Hematopoietic multipotent progenitor cell (in vitro differentiated cells): ENCODE data around the gene ICAM2. TPM values are rescaled to one million over a fixed set of nuclear protein-coding genes. Genes with fewer than 3 reads are reported as not detected.
"Not testable (repeated sequence)": the region's sequence is repeated elsewhere in the genome, so short reads cannot be mapped to it uniquely, and the experiment has no call there.

Experiments
- DNase-seq, 3 donors: peaks; one replicate each; pipeline ENCODE4 v3.0.0-alpha.2; 2011 to 2015; ENCODE audit warnings: low read depth in 2 of 3, low spot score in 2 of 3
- total RNA-seq: library from RNA; depleted of rRNA; stranded (reverse); fragments of >200 nt; gene quantifications from one replicate; pipeline ENCODE4 v1.2.3, GENCODE V29; 2012

Gene ICAM2
- total RNA-seq, 1 donor: 249 TPM

GRCh38 chr17:64045176-64045575 is 24.7 kb upstream of the ICAM2 start:
- DNase-seq: no peak

- DNase-seq: no peak
Observed at GRCh38 chr17:64042700-64043485, 22.5 kb upstream of the ICAM2 start.

DNA sequence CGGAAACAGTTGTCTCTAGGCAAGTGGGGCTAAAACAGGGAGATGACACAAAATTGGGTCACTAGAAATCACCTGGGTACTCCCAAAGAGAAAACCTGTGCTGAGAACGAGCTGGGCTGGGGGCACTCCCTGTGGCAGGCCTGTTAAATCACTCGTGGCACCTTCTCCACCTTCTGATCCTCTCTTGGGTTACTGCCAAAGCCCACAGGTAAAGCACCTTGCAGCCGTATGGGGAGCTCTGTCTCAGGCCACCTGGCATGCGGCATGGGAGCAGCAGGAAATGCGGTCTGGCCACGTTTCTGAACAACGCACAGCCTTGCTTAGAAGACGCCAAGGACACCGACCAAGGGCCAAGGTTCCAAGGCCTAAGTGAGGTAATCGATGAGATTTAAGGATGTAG is 21.5 kb upstream of the ICAM2 start:
- no peak for DNase-seq

GRCh38 chr17:64040206-64040605 is 19.8 kb upstream of the ICAM2 start:
- no peak for DNase-seq

- no peak for DNase-seq
Observed at GRCh38 chr17:64039106-64039400, 18.6 kb upstream of the ICAM2 start.

DNA sequence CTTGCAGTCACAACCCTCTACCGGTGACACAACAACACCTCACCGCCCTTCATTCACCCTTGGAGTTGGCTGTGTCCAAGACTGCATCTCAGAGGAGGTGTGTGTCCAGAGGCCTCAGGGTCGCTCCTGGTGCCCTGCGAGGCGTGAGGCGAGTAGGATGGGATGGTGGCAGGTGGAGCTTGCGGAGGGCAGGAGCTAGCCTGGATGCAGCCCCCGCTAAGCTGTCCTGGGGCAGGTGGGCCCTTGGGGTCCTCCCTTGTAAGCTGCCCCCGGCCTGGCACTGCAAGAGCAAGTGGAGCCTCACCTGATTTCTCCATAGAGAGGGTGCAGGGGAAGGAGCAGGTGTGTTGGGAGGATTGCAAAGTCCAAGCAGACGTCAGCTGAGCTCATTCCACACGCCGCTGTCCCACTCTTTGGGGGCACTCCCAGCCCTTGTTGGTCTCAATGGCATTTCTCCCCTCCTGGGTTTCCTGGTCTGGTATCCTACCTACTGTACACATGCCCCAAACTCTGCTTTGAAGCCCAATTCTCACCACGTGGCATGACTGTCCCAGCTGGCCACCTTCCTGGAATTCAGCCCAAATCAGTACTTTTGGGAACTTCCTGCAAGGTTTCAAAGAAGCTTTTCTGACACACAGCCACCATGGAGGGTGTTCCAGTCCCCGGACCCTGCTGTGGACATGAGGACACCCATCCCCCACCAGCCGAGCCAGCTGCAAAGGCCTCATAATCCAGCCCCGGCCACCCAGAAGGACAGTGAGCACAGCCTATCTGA is 18.1 kb upstream of the ICAM2 start:
- DNase-seq: no peak

GRCh38 chr17:64037802-64038201 is 17.4 kb upstream of the ICAM2 start:
- no peak for DNase-seq

DNA sequence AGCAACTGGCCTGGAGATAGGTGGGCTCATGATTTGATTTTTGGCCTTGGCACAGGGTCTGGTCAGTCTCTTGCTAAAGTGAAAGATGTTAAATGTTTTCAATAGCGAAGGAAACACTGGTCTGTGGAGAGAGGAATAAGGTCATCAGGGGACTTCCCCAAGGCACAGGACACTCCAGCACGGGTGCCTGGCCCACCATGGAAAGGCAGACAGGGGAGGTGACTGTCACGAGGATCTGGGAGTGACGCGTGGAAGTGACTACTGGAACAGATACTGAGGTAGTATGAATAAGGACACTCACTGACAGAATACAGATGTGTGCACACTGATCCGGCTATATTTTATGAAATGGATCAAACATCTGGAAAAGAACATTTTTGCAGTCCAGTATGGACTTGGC is 16.7 kb upstream of the ICAM2 start:
- DNase-seq: no peak

GRCh38 chr17:64036198-64036922 is 15.9 kb upstream of the ICAM2 start:
- DNase-seq: no peak

- DNase-seq: no peak
Observed at GRCh38 chr17:64032081-64032480, 11.6 kb upstream of the ICAM2 start.

DNA sequence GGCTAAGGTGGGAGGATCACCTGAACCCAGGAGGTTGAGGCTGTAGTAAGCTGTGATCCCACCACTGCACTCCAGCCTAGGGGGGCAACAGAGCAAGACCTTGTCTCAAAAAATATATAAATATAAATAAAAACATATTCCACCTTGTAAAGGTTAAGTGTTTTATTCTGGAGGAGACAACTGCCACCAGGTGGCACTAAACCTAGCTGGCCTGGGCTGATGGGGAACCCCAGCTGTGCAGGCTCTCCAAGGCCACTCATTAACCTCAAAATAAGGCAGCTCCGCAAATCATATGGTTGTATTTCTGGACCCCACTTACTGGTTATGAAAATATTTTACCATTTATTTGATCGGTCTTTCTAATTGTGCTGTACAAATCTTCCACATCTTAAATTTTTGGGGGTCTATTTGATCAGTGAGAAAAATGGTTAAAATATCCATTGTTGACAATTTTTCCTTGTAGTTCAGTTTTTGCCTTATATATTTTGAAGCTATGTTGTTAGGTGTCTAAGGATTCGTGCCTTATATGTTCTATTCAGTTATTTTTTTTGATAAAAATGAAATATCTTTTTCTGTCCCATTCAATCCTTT is 8.5 kb upstream of the ICAM2 start:
- peak in 2 of 3 donors; percentile 46 to 78 for DNase-seq

DNA sequence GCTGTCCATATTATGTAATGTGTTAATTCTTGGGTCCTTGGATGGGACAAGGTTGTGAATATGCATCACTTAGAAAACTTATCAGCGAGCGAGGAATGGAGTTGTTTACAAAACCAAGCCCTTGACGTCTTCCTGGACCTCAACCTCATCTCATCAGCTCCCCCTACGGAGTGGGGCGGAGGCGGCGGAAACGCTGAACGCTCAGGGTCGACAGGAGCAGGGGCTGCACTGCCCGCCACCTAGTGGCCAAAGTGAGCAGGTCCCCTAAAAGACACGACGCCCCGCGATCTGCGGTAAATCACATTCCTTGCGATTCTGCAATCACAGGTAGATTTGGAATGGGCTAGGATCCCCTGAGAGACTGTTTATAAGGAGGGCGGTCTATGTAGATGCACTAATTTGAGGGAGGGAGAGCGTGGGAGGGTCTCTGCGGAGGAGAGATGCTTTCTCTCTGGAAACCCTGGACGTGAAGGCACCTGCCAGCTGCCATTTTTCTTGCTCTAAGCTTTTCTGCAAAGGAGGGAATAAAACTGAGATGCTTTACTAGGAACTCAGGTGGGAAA is 5.4 kb upstream of the ICAM2 start:
- peak; percentile 89 to 97 (median 95) for DNase-seq

- no peak for DNase-seq
Observed at GRCh38 chr17:64024781-64025731, 4.6 kb upstream of the ICAM2 start.

DNA sequence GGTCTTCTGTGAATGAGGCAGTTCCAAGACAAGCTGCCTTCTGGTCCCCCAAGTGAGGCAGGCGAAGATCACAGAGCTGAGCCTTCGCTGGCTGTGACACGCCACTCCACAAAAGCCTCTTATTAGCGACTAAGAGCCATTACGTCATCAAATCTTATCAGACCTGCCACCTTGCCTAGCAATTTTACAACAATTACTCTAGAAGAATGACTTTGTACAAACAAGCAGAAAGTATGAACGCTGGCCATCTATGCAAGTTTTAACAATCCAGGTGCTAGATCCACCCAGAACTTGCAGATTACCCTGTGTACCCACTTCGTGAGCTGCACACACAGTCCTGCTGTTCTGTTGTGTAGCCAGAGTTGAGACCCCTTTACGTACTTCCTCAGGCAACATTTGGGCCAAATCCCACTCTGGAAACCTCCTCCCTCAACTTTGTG is 3.8 kb upstream of the ICAM2 start:
- peak in 2 of 3 donors; percentile 85 to 95 for DNase-seq

- peak in 2 of 3 donors; percentile 67 to 83 for DNase-seq
Observed at GRCh38 chr17:64022611-64023063, 2.2 kb upstream of the ICAM2 start.

DNA sequence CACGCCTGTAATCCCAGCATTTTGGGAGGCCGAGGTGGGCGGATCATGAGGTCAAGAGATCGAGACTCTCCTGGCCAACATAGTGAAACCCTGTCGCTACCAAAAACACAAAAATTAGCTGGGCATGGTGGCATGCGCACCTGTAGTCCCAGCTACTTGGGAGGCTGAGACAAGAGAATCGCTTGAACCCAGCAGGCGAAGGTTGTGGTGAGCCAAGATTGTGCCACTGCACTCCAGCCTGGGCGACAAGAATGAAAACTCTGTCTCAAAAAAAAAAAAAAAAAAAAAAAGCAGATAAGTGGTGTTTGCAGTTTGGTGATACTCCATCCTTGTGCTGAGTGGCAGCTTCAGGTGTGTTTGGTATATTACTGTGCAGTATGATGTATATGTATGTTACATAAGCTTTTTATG is 877 bp downstream of the ICAM2 start:
- DNase-seq: not testable (repeated sequence)

DNA sequence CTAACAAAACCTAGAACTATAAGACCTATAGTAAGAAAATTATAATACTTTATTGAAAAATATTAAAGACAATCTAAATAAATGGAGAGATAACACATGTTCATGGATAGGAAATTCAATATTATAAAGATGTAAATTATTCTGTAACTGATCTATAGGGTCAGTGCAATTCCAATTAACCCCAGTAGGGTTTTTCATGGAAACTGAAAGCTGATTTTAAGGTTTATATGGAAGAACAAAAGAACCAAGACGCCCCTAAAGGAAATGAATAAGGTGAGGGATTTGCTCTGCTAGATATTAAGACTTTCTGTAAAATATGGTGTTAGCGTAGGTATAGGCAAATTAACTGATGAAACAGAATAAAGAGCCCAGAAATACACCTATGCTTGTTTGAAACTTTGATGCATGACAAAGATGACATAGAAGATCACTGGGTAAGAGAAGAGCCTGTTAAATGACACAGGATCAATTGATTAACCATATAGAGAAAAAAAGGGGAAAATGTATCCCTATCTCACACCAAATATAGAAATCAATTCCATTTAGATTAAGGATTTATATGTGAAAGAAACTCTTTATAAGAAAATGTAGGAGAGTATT is 3.0 kb downstream of the ICAM2 start:
- no peak for DNase-seq

DNA sequence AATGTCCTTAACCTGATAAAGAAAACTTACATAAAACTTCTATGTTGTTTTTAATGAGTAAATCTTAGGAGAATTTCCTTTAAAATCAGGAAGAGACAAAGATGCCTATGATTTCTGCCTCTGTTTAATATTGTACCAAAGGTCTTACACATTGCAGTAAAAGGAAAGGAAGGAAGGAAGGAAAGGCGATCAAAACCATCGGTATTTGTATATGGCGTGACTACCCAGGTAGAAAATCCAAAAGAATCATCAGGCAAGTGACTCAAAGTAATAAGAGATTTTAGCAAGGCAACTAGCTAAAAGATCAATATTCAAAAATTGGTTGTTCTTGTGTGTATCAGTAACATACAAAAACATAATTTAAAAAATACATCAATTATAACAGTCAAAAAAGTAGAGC is 3.5 kb downstream of the ICAM2 start:
- DNase-seq: no peak

DNA sequence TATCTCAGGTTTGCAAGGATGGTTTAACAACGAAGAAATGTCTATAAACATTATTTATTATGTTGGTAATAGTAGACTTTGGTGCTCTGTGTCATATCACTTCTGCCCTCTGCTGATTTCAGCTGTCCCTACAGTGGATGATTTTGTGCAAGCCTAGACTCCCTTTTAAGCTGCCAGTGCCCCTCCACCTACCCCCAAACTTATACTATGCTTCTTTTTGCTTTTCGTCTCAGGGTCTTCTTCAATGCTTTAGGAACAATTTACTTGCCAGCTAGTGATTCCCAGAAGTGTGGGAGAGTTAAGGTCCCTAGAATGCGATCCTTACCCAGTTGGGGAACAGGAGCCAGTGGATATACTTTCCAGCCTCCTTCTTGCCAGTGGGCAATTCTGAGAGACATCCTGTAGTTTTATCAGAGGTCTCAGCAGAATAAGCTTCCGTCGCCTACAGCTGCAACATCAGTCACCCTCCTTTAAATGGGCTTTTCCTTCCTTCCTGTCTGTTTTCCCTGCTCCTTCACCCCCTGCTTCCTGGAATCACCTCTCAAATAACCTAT is 4.1 kb downstream of the ICAM2 start:
- no peak for DNase-seq
